Heart left ventricle (tissue), 16 donors: ENCODE measurements around the gene SSTR4. TPM values are rescaled to one million over a fixed set of nuclear protein-coding genes. Genes with fewer than 3 reads are reported as not detected.

Source experiments
- ATAC-seq, 4 donors: fragments of 200-7000 bp; cut with Tn5 transposase; one replicate each; pipeline ENCODE4 v1.9.1; 2020 to 2022; ENCODE audit warnings: moderate library complexity in 4 of 4, mild to moderate bottlenecking in 3 of 4, moderate number of reproducible peaks in 1 of 4
- DNase-seq, 5 donors: peaks; one replicate each; pipeline ENCODE4 v3.0.0-alpha.2; 2020
- H3K27ac ChIP-seq, 12 donors: fragments of 200-600 bp; sonication (generic) in 4 of 12; one replicate each; pipeline versions ENCODE4 v1.5.0 to v1.8.0; 2016 to 2022; ENCODE audit warnings: mild to moderate bottlenecking in 2 of 12
- H3K27me3 ChIP-seq, 9 donors: fragments of 200-600 bp; sonication (generic) in 2 of 9; one replicate each; pipeline versions ENCODE4 v1.5.1 to v1.8.0; 2016 to 2022; ENCODE audit warnings: mild to moderate bottlenecking in 3 of 9
- H3K36me3 ChIP-seq, 9 donors: fragments of 200-600 bp; sonication (generic) in 2 of 9; one replicate each; pipeline versions ENCODE4 v1.5.0 to v1.8.0; 2018 to 2022; ENCODE audit warnings: mild to moderate bottlenecking in 2 of 9
- H3K4me1 ChIP-seq, 12 donors: fragments of 200-600 bp; sonication (generic) in 4 of 12; one replicate each; pipeline versions ENCODE4 v1.5.0 to v1.8.0; 2016 to 2022; ENCODE audit warnings: mild to moderate bottlenecking in 3 of 12
- H3K4me3 ChIP-seq, 12 donors: fragments of 200-600 bp; sonication (generic) in 4 of 12; one replicate each; pipeline versions ENCODE4 v1.5.0 to v1.8.0; 2017 to 2022; ENCODE audit warnings: mild to moderate bottlenecking in 9 of 12, moderate library complexity in 4 of 12
- H3K9me3 ChIP-seq, 12 donors: fragments of 200-600 bp; sonication (generic) in 4 of 12; one replicate each; pipeline versions ENCODE4 v1.5.0 to v1.8.0; 2016 to 2022; ENCODE audit warnings: mild to moderate bottlenecking in 1 of 12
- CTCF ChIP-seq, 12 donors: fragments of 200-600 bp; sonication (generic) in 4 of 12; IDR thresholded peaks; one replicate each; pipeline versions ENCODE4 v1.5.0 to v1.8.0; 2018 to 2022; ENCODE audit warnings: antibody characterized with exemption in 12 of 12, mild to moderate bottlenecking in 5 of 12
- POLR2A ChIP-seq, 2 donors: fragments of 450-650 bp; IDR thresholded peaks; one replicate each; pipeline ENCODE4 v1.6.1; 2017; ENCODE audit warnings: antibody characterized with exemption in 2 of 2, mild to moderate bottlenecking in 2 of 2, moderate library complexity in 2 of 2
- WGBS, 4 donors: extraction: QIAGEN DNeasy Blood & Tissue Kit in 2 of 4; methylation state at CpG; one replicate each; pipeline versions ENCODE4 v1.1.5 to v1.1.7; 2013 to 2018; 5-methylcytosine and 5-hydroxymethylcytosine counted together
- intact Hi-C, 10 donors: fragments of 100-400 bp; cut with DNase I; formaldehyde crosslinking; loops; one replicate each; pipeline versions ENCODE4 v1.11.1 to v1.14.2; 2022
- polyA plus RNA-seq, 2 donors: library from polyadenylated mRNA; stranded (reverse); fragments of 200-250 nt; gene quantifications; one replicate each; pipeline ENCODE4 v1.2.3, GENCODE V29; 2013
- total RNA-seq, 9 donors: library from RNA; depleted of rRNA in 2 of 9; stranded (reverse); fragments of >200 nt in 2 of 9; fragmentation: NEBNext Ultra II Directional in 3 of 9; extraction: Animal tissue kit (Norgen Biotek cat#: 25700) in 3 of 9; gene quantifications; one replicate each; pipeline versions ENCODE4 v1.1.0 to v1.2.4, GENCODE V29; 2016 to 2023
- donor health status: ischemic (EF 13 %, LVEDD 7.1; RV severe dilation, severe dysfunction).
- donor health status: healthy with polysubstance abuse.
- donor health status: DM: no; HTN: yes; CAD: no.
- donor health status: DM: no; HTN: no; CAD: no.
- donor health status: ischemic (EF 25% LVEDD 6.9; RV normal size, moderate dysfunction).
- donor health status: ischemic (EF 25% LVEDD 5.7; RV mildly dilated, moderate dysfunction).
- donor health status: healthy.
- donor health status: DM: yes; HTN: yes; CAD: no.
- donor health status: ischemic (EF 35%, LVEDD 5.7; RV mildly dilated, moderate dysfunction).
- donor health status: nonischemic (EF 11% LVEDD 7.7; RV severe dilation, severe dysfunction).
- donor health status: DM: yes; HTN: yes; CAD: no.
- donor health status: PGD.
- donor health status: ischemic (EF 29% LVEDD 5.4; RV normal size, mild dysfunction).
- donor health status: nonischemic (EF 23%, LVEDD 6.1; RV moderate dilation, normal function).

SSTR4 gene
- total and polyA plus RNA-seq, 11 donors, result 0.28 TPM; not detected in 10

- Histone ChIP-seq H3K9me3 (no peaks in the 10 kb centered on the region), H3K36me3 (no peaks in the 10 kb centered on the region), H3K27ac (no peak overlapping the region), H3K27me3 (no peaks in the 10 kb centered on the region), H3K4me3 (no peak overlapping the region), H3K4me1 (peaks cover 0 to 11% (median 5%) of the 10 kb centered on the region in 12 donors)
- intact Hi-C loops, result no loop called here
- DNase-seq (no peak), ATAC-seq (no peak)
- WGBS, 4 donors, result 92 to 100% (median 96%) methylated on average over 1 of the region's 1 CpG
- no peak for TF ChIP-seq CTCF (IDR thresholded peaks at IDR 0.05)
- TF ChIP-seq POLR2A (IDR thresholded peaks at IDR 0.05), result no peak
Measured at GRCh38 chr20:23068283-23068682, 33.2 kb downstream of the SSTR4 start.

GRCh38 chr20:23069108-23069507 lies 34.0 kb downstream of the SSTR4 start:
- Histone ChIP-seq H3K4me1 (peaks cover 0 to 4% (median 0%) of the 10 kb centered on the region in 12 donors), H3K9me3 (no peaks in the 10 kb centered on the region), H3K4me3 (no peak overlapping the region), H3K27me3 (no peaks in the 10 kb centered on the region), H3K36me3 (no peaks in the 10 kb centered on the region), H3K27ac (no peak overlapping the region)
- intact Hi-C loops, result no loop called here
- TF ChIP-seq POLR2A (IDR thresholded peaks at IDR 0.05) (no peak), CTCF (IDR thresholded peaks at IDR 0.05) (no peak)
- WGBS, 4 donors, result 93 to 94% (median 93%) methylated on average over 2 of the region's 2 CpGs
- ATAC-seq (no peak), DNase-seq (no peak)

GRCh38 chr20:23071398-23071797 lies 36.3 kb downstream of the SSTR4 start:
- TF ChIP-seq POLR2A (IDR thresholded peaks at IDR 0.05) (no peak), CTCF (IDR thresholded peaks at IDR 0.05) (no peak)
- no peaks in the 10 kb centered on the region for H3K9me3 ChIP-seq
- no peak overlapping the region for H3K27ac ChIP-seq
- DNase-seq (no peak), ATAC-seq (no peak)
- peaks cover 0 to 4% (median 0%) of the 10 kb centered on the region in 12 donors for H3K4me1 ChIP-seq
- H3K36me3 ChIP-seq, result no peaks in the 10 kb centered on the region
- no peaks in the 10 kb centered on the region for H3K27me3 ChIP-seq
- 64 to 82% (median 81%) methylated on average over 3 of the region's 3 CpGs for WGBS, 4 donors
- intact Hi-C loops, result loop anchor here in 1 of 10 donors (5.0 kb wide), 1 partner anchor 176 kb away; no protein-coding TSS in a partner anchor
- no peak overlapping the region for H3K4me3 ChIP-seq

- Histone ChIP-seq H3K27me3 (no peaks in the 10 kb centered on the region), H3K4me3 (no peak overlapping the region), H3K27ac (no peak overlapping the region), H3K9me3 (no peaks in the 10 kb centered on the region), H3K36me3 (no peaks in the 10 kb centered on the region), H3K4me1 (peaks cover 0 to 4% (median 0%) of the 10 kb centered on the region in 12 donors)
- ATAC-seq, result no peak
- intact Hi-C loops, result loop anchor here in 1 of 10 donors (5.0 kb wide), 1 partner anchor 175 kb away; no protein-coding TSS in a partner anchor
- TF ChIP-seq CTCF (IDR thresholded peaks at IDR 0.05) (no peak), POLR2A (IDR thresholded peaks at IDR 0.05) (no peak)
- no peak for DNase-seq
- WGBS, 4 donors, result 87 to 91% (median 88%) methylated on average over 4 of the region's 4 CpGs
Measured at GRCh38 chr20:23071996-23072395, 36.9 kb downstream of the SSTR4 start.
